Measurements from ENCODE around the gene TMEM38B. TPM values are rescaled to one million over a fixed set of nuclear protein-coding genes. Genes with fewer than 3 reads are reported as not detected.

TMEM38B gene
- total RNA-seq, 3 donors from 2014 or later (not counting 1 experiment from before 2014, with no cell fraction given), result 5.7 to 8.0 (median 8.0) TPM

- 15% methylated on average over 3 of the region's 3 CpGs for WGBS (ENCODE audit: insufficient coverage)
- H3K4me1 Mint-ChIP-seq, result peaks cover 6 to 7% of the 10 kb centered on the region in 2 donors
- Histone ChIP-seq H3K27ac (ENCODE audit: low read length) (no peak overlapping the region), H3K4me1 (ENCODE audit: control insufficient read depth, insufficient read depth, low read length) (no peaks in the 10 kb centered on the region), H3K36me3 (ENCODE audit: control insufficient read depth, insufficient read depth, low read length) (no peaks in the 10 kb centered on the region), H3K4me3 (ENCODE audit: low read length) (no peak overlapping the region), H3K9me3 (ENCODE audit: control insufficient read depth, insufficient read depth, low read length) (no peaks in the 10 kb centered on the region), H3K27me3 (ENCODE audit: control insufficient read depth, insufficient read depth, low read length) (no peaks in the 10 kb centered on the region)
- intact Hi-C loops (cut with micrococcal nuclease), result no loop called here
- no peak for DNase-seq
- H3K36me3 Mint-ChIP-seq, result no peaks in the 10 kb centered on the region
- H3K27me3 Mint-ChIP-seq (ENCODE audit: low read depth in 2 of 2), result no peaks in the 10 kb centered on the region
- no peak for ATAC-seq
- H3K27ac Mint-ChIP-seq, result peak overlapping the region in 1 of 2 donors; percentile 61
- peak overlapping the region; percentile 9 for H3K4me3 Mint-ChIP-seq
- no peak for TF ChIP-seq CTCF (IDR thresholded peaks at IDR 0.05)
- H3K9me3 Mint-ChIP-seq, result no peaks in the 10 kb centered on the region
Observed at GRCh38 chr9:105708405-105708804, 14.1 kb downstream of the TMEM38B start.

- no peaks in the 10 kb centered on the region for H3K27me3 Mint-ChIP-seq (ENCODE audit: low read depth in 2 of 2)
- ATAC-seq, result no peak
- DNase-seq, result no peak
- H3K27ac Mint-ChIP-seq, result no peak overlapping the region
- H3K9me3 ChIP-seq (ENCODE audit: control insufficient read depth, insufficient read depth, low read length), result no peaks in the 10 kb centered on the region
- 99% methylated on average over 12 of the region's 13 CpGs for WGBS (ENCODE audit: insufficient coverage)
- H3K4me3 Mint-ChIP-seq, result no peak overlapping the region
- H3K36me3 Mint-ChIP-seq, result no peaks in the 10 kb centered on the region
- H3K27me3 ChIP-seq (ENCODE audit: control insufficient read depth, insufficient read depth, low read length), result no peaks in the 10 kb centered on the region
- H3K27ac ChIP-seq (ENCODE audit: low read length), result no peak overlapping the region
- no peaks in the 10 kb centered on the region for H3K4me1 ChIP-seq (ENCODE audit: control insufficient read depth, insufficient read depth, low read length)
- no peak for TF ChIP-seq CTCF (IDR thresholded peaks at IDR 0.05)
- H3K4me3 ChIP-seq (ENCODE audit: low read length), result no peak overlapping the region
- H3K36me3 ChIP-seq (ENCODE audit: control insufficient read depth, insufficient read depth, low read length), result no peaks in the 10 kb centered on the region
- intact Hi-C loops (cut with micrococcal nuclease), result no loop called here
- peaks cover 6 to 7% of the 10 kb centered on the region in 2 donors for H3K4me1 Mint-ChIP-seq
- H3K9me3 Mint-ChIP-seq, result no peaks in the 10 kb centered on the region
Observed at GRCh38 chr9:105710638-105711037, 16.3 kb downstream of the TMEM38B start.

- TF ChIP-seq CTCF (IDR thresholded peaks at IDR 0.05), result no peak
- Histone ChIP-seq H3K4me3 (ENCODE audit: low read length) (no peak overlapping the region), H3K27ac (ENCODE audit: low read length) (no peak overlapping the region), H3K27me3 (ENCODE audit: control insufficient read depth, insufficient read depth, low read length) (no peaks in the 10 kb centered on the region), H3K36me3 (ENCODE audit: control insufficient read depth, insufficient read depth, low read length) (no peaks in the 10 kb centered on the region), H3K4me1 (ENCODE audit: control insufficient read depth, insufficient read depth, low read length) (no peaks in the 10 kb centered on the region), H3K9me3 (ENCODE audit: control insufficient read depth, insufficient read depth, low read length) (no peaks in the 10 kb centered on the region)
- intact Hi-C loops (cut with micrococcal nuclease), result no loop called here
- Mint-ChIP-seq H3K36me3 (no peaks in the 10 kb centered on the region), H3K9me3 (no peaks in the 10 kb centered on the region), H3K27ac (no peak overlapping the region), H3K4me3 (no peak overlapping the region), H3K4me1 (peaks cover 6 to 7% of the 10 kb centered on the region in 2 donors), H3K27me3 (ENCODE audit: low read depth in 2 of 2) (no peaks in the 10 kb centered on the region)
- DNase-seq, result no peak
- 95% methylated on average over 7 of the region's 7 CpGs for WGBS (ENCODE audit: insufficient coverage)
- ATAC-seq, result no peak
Observed at GRCh38 chr9:105711867-105712266, 17.5 kb downstream of the TMEM38B start.

GRCh38 chr9:105712297-105712696 lies 18.0 kb downstream of the TMEM38B start:
- Mint-ChIP-seq H3K9me3 (no peaks in the 10 kb centered on the region), H3K4me3 (no peak overlapping the region), H3K27me3 (ENCODE audit: low read depth in 2 of 2) (no peaks in the 10 kb centered on the region), H3K36me3 (no peaks in the 10 kb centered on the region), H3K27ac (no peak overlapping the region), H3K4me1 (peaks cover 6 to 7% of the 10 kb centered on the region in 2 donors)
- Histone ChIP-seq H3K9me3 (ENCODE audit: control insufficient read depth, insufficient read depth, low read length) (no peaks in the 10 kb centered on the region), H3K4me3 (ENCODE audit: low read length) (no peak overlapping the region), H3K27me3 (ENCODE audit: control insufficient read depth, insufficient read depth, low read length) (no peaks in the 10 kb centered on the region), H3K36me3 (ENCODE audit: control insufficient read depth, insufficient read depth, low read length) (no peaks in the 10 kb centered on the region), H3K4me1 (ENCODE audit: control insufficient read depth, insufficient read depth, low read length) (no peaks in the 10 kb centered on the region), H3K27ac (ENCODE audit: low read length) (no peak overlapping the region)
- intact Hi-C loops (cut with micrococcal nuclease), result no loop called here
- TF ChIP-seq CTCF (IDR thresholded peaks at IDR 0.05), result no peak
- no peak for DNase-seq
- ATAC-seq, result no peak
- 83% methylated on average over 1 of the region's 1 CpG for WGBS (ENCODE audit: insufficient coverage)

All from natural killer cell (primary cell).